ENCODE data around the gene AURKB. TPM values are rescaled to one million over a fixed set of nuclear protein-coding genes. Genes with fewer than 3 reads are reported as not detected.
A peak's percentile ranks its signal among the peaks of the same experiment; 100 is the strongest.

Gene AURKB
- total RNA-seq, result 1 to 10 TPM in 2 of 4 donors, under 1 TPM in 2; 0.54 to 5.3 (median 2.4) TPM

GRCh38 chr17:8209907-8210760 is at the start of gene AURKB:
AURKB (minus strand) TSS chr17:8210575; CDS start chr17:8210224, 351 bp downstream.
- H3K36me3 ChIP-seq, result no peaks in the 10 kb centered on the region
- H3K4me3 ChIP-seq, result peak within 1 kb of the TSS; percentile 54 to 61
- H3K9me3 ChIP-seq, result no peaks in the 10 kb centered on the region
- no peak for TF ChIP-seq POLR2AphosphoS5 (IDR thresholded peaks at IDR 0.05)
- no peak for TF ChIP-seq EP300 (IDR thresholded peaks at IDR 0.05)
- TF ChIP-seq CTCF (IDR thresholded peaks at IDR 0.05), result no peak
- TF ChIP-seq POLR2A (IDR thresholded peaks at IDR 0.05), result no peak
- peaks cover 0 to 15% (median 6%) of the 10 kb centered on the region in 3 donors for H3K4me1 ChIP-seq
- peak within 1 kb of the TSS; percentile 66 to 87 (median 79) for H3K27ac ChIP-seq
- peak; percentile 99 for ATAC-seq
- 0 to 2% methylated on average over 22 to 37 of the region's 46 CpGs for WGBS, 2 donors (ENCODE audit: low coverage in 1 of 2)
- no peaks in the 10 kb centered on the region for H3K27me3 ChIP-seq

- H3K9me3 ChIP-seq, result no peaks in the 10 kb centered on the region
- no peak overlapping the region for H3K27ac ChIP-seq
- no peaks in the 10 kb centered on the region for H3K27me3 ChIP-seq
- 80% methylated on average over 1 of the region's 8 CpGs; no CpG with 5 or more reads in 1 of the 2 donors for WGBS, 2 donors (ENCODE audit: low coverage in 1 of 2)
- no peak overlapping the region for H3K4me3 ChIP-seq
- TF ChIP-seq POLR2AphosphoS5 (IDR thresholded peaks at IDR 0.05), result no peak
- TF ChIP-seq POLR2A (IDR thresholded peaks at IDR 0.05), result no peak
- no peak for TF ChIP-seq EP300 (IDR thresholded peaks at IDR 0.05)
- no peak for TF ChIP-seq CTCF (IDR thresholded peaks at IDR 0.05)
- no peak for ATAC-seq
- no peaks in the 10 kb centered on the region for H3K4me1 ChIP-seq
- peaks cover 0 to 92% of the 10 kb centered on the region in 2 donors for H3K36me3 ChIP-seq
Observed at GRCh38 chr17:8257801-8258200, 47.4 kb upstream of the AURKB start.

- Histone ChIP-seq H3K36me3 (peaks cover 0 to 81% of the 10 kb centered on the region in 2 donors), H3K4me1 (no peaks in the 10 kb centered on the region), H3K27ac (no peak overlapping the region), H3K4me3 (no peak overlapping the region), H3K9me3 (no peaks in the 10 kb centered on the region), H3K27me3 (no peaks in the 10 kb centered on the region)
- no peak for ATAC-seq
- TF ChIP-seq POLR2A (IDR thresholded peaks at IDR 0.05) (no peak), EP300 (IDR thresholded peaks at IDR 0.05) (no peak), POLR2AphosphoS5 (IDR thresholded peaks at IDR 0.05) (no peak), CTCF (IDR thresholded peaks at IDR 0.05) (no peak)
- WGBS, 2 donors (ENCODE audit: low coverage in 1 of 2), result no CpG with 5 or more reads among the region's 6 CpGs
Observed at GRCh38 chr17:8256691-8257090, 46.3 kb upstream of the AURKB start.

GRCh38 chr17:8256291-8256690 is 45.9 kb upstream of the AURKB start:
- no peaks in the 10 kb centered on the region for H3K27me3 ChIP-seq
- H3K4me3 ChIP-seq, result no peak overlapping the region
- no CpG with 5 or more reads among the region's 10 CpGs for WGBS, 2 donors (ENCODE audit: low coverage in 1 of 2)
- TF ChIP-seq CTCF (IDR thresholded peaks at IDR 0.05) (no peak), POLR2AphosphoS5 (IDR thresholded peaks at IDR 0.05) (no peak), EP300 (IDR thresholded peaks at IDR 0.05) (no peak), POLR2A (IDR thresholded peaks at IDR 0.05) (no peak)
- H3K36me3 ChIP-seq, result peaks cover 0 to 77% of the 10 kb centered on the region in 2 donors
- no peaks in the 10 kb centered on the region for H3K4me1 ChIP-seq
- no peaks in the 10 kb centered on the region for H3K9me3 ChIP-seq
- no peak overlapping the region for H3K27ac ChIP-seq
- no peak for ATAC-seq

- Histone ChIP-seq H3K36me3 (peaks cover 0 to 69% of the 10 kb centered on the region in 2 donors), H3K4me3 (no peak overlapping the region), H3K4me1 (no peaks in the 10 kb centered on the region), H3K27me3 (no peaks in the 10 kb centered on the region), H3K9me3 (no peaks in the 10 kb centered on the region), H3K27ac (no peak overlapping the region)
- WGBS, 2 donors (ENCODE audit: low coverage in 1 of 2), result 100% methylated on average over 2 of the region's 9 CpGs; no CpG with 5 or more reads in 1 of the 2 donors
- TF ChIP-seq POLR2AphosphoS5 (IDR thresholded peaks at IDR 0.05) (no peak), EP300 (IDR thresholded peaks at IDR 0.05) (no peak), POLR2A (IDR thresholded peaks at IDR 0.05) (no peak), CTCF (IDR thresholded peaks at IDR 0.05) (no peak)
- ATAC-seq, result no peak
Observed at GRCh38 chr17:8255499-8255898, 45.1 kb upstream of the AURKB start.
